Esophagus muscularis mucosa (tissue), 4 donors: ENCODE data around the gene TICAM2. TPM values are rescaled to one million over a fixed set of nuclear protein-coding genes. Genes with fewer than 3 reads are reported as not detected.

ENCODE experiments used
- DNase-seq: peaks from one replicate; pipeline ENCODE4 v3.0.0-alpha.2; 2017; ENCODE audit errors: extremely low spot score
- H3K27ac ChIP-seq, 4 donors: fragments of 200-600 bp; sonication (generic); replicated peaks in 1 of 4; 1 replicate in 3 of 4; 2 replicates in 1 of 4; pipeline ENCODE4 v1.5.1; 2016 to 2019; ENCODE audit warnings: mild to moderate bottlenecking in 1 of 4
- H3K27me3 ChIP-seq, 4 donors: fragments of 200-600 bp; sonication (generic); one replicate each; pipeline versions ENCODE4 v1.5.1 to v1.6.0; 2016 to 2019
- H3K36me3 ChIP-seq, 4 donors: fragments of 200-600 bp; sonication (generic); one replicate each; pipeline ENCODE4 v1.5.1; 2016 to 2019
- H3K4me1 ChIP-seq, 4 donors: fragments of 200-600 bp; sonication (generic); one replicate each; pipeline ENCODE4 v1.5.1; 2016 to 2019
- H3K4me3 ChIP-seq, 4 donors: fragments of 200-600 bp; sonication (generic); 1 replicate in 2 of 4; 2 replicates in 2 of 4; pipeline ENCODE4 v1.5.1; 2016 to 2019; ENCODE audit warnings: mild to moderate bottlenecking in 4 of 4, moderate library complexity in 1 of 4
- H3K9me3 ChIP-seq, 4 donors: fragments of 200-600 bp; sonication (generic); 1 replicate in 3 of 4; 2 replicates in 1 of 4; pipeline ENCODE4 v1.5.1; 2016 to 2019
- CTCF ChIP-seq, 3 experiments: fragments of 200-600 bp in 2 of 3; fragments of 450-650 bp in 1 of 3; sonication (generic) in 2 of 3; IDR thresholded peaks; one replicate each; pipeline ENCODE4 v1.5.1; 2017 to 2019; ENCODE audit warnings: antibody characterized with exemption in 3 of 3, mild to moderate bottlenecking in 2 of 3, moderate library complexity in 1 of 3
- EP300 ChIP-seq: sonication (generic); formaldehyde crosslinking; IDR thresholded peaks from one replicate; pipeline ENCODE4 v1.6.1; 2017; ENCODE audit warnings: antibody characterized with exemption
- POLR2A ChIP-seq: fragments of 450-650 bp; IDR thresholded peaks from one replicate; pipeline ENCODE4 v1.6.1; 2017; ENCODE audit warnings: antibody characterized with exemption, moderate library complexity, mild to moderate bottlenecking, low read depth
- POLR2AphosphoS5 ChIP-seq, 2 donors: sonication (generic); formaldehyde crosslinking; IDR thresholded peaks; one replicate each; pipeline ENCODE4 v1.6.1; 2017; ENCODE audit warnings: antibody characterized with exemption in 2 of 2
- WGBS: methylation state at CpG from one replicate; pipeline ENCODE4 v1.1.5; 2018; 5-methylcytosine and 5-hydroxymethylcytosine counted together
- intact Hi-C: fragments of 100-400 bp; cut with DNase I; formaldehyde crosslinking; loops from one replicate; pipeline ENCODE4 v1.15.1; 2023
- total RNA-seq, 4 donors: library from RNA; depleted of rRNA; stranded (reverse); fragments of >200 nt; gene quantifications; one replicate each; pipeline versions ENCODE4 v1.1.0 to v1.2.1, GENCODE V29; 2016

Gene TICAM2
- total RNA-seq, 4 donors from 2014 or later: 1.2 to 3.0 (median 1.5) TPM

DNA sequence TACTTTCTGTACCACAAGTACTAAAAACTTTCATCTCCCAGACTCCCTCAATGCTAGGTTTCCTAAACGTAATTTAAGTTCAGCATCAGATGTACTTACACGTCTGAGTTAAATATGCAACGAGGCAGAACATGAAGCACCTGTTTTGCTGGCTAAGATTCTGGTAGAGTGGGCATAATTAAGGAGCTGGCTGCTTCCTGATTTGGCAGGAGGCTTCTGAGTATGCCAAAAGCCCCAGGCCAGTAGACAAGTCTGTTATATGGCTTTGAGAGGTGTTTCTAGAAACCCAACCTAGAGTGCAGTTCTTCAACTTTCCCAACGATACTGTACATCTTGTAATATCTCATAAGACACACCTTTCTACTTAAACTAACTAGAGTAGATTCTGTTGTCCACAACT is 13.6 kb downstream of the TICAM2 start:
- DNase-seq: no peak
- Histone ChIP-seq H3K9me3 (no peaks in the 10 kb centered on the region), H3K4me1 (peaks cover 0 to 35% (median 10%) of the 10 kb centered on the region in 4 donors), H3K4me3 (no peak overlapping the region), H3K27me3 (no peaks in the 10 kb centered on the region), H3K36me3 (no peaks in the 10 kb centered on the region), H3K27ac (no peak overlapping the region)
- TF ChIP-seq POLR2AphosphoS5 (IDR thresholded peaks at IDR 0.05): no peak
- TF ChIP-seq CTCF (IDR thresholded peaks at IDR 0.05): no peak
- intact Hi-C loops: loop anchor here (5.0 kb wide), 1 partner anchor 211 kb away; no protein-coding TSS in a partner anchor
- 66% methylated on average over 4 of the region's 4 CpGs for WGBS

GRCh38 chr5:115586525-115587146 is 15.6 kb downstream of the TICAM2 start:
- H3K4me3 ChIP-seq: no peak overlapping the region
- peaks cover 0 to 35% (median 10%) of the 10 kb centered on the region in 4 donors for H3K4me1 ChIP-seq
- TF ChIP-seq CTCF (IDR thresholded peaks at IDR 0.05): peak; percentile 60 to 62 (median 60)
- TF ChIP-seq POLR2AphosphoS5 (IDR thresholded peaks at IDR 0.05): no peak
- TF ChIP-seq POLR2A: no peak
- no peak for DNase-seq
- 43% methylated on average over 6 of the region's 6 CpGs for WGBS
- H3K9me3 ChIP-seq: no peaks in the 10 kb centered on the region
- H3K27me3 ChIP-seq: no peaks in the 10 kb centered on the region
- intact Hi-C loops: loop anchor here (2.0 to 5.0 kb wide), 2 partner anchors 209 to 276 kb away; no protein-coding TSS in a partner anchor
- no peak overlapping the region for H3K27ac ChIP-seq
- no peaks in the 10 kb centered on the region for H3K36me3 ChIP-seq

GRCh38 chr5:115585265-115585664 is 17.0 kb downstream of the TICAM2 start:
- H3K4me3 ChIP-seq: no peak overlapping the region
- DNase-seq: no peak
- WGBS: 91% methylated on average over 1 of the region's 1 CpG

GRCh38 chr5:115584501-115584900 is 17.8 kb downstream of the TICAM2 start:
- Histone ChIP-seq H3K27me3 (no peaks in the 10 kb centered on the region), H3K4me3 (no peak overlapping the region), H3K27ac (no peak overlapping the region), H3K4me1 (peaks cover 0 to 34% (median 9%) of the 10 kb centered on the region in 4 donors), H3K9me3 (no peaks in the 10 kb centered on the region), H3K36me3 (peaks cover 0 to 10% (median 4%) of the 10 kb centered on the region in 4 donors)
- TF ChIP-seq POLR2AphosphoS5 (IDR thresholded peaks at IDR 0.05) (no peak), POLR2A (no peak)
- no peak for DNase-seq
- 96% methylated on average over 1 of the region's 1 CpG for WGBS
- intact Hi-C loops: no loop called here

More at GRCh38 chr5:115585265-115585664, 17.0 kb downstream of the TICAM2 start:
- Histone ChIP-seq H3K36me3 (peaks cover 0 to 9% (median 2%) of the 10 kb centered on the region in 4 donors), H3K27me3 (no peaks in the 10 kb centered on the region), H3K27ac (no peak overlapping the region), H3K9me3 (no peaks in the 10 kb centered on the region), H3K4me1 (peaks cover 0 to 35% (median 10%) of the 10 kb centered on the region in 4 donors)
- intact Hi-C loops: loop anchor here (5.0 kb wide), 1 partner anchor 208 kb away; no protein-coding TSS in a partner anchor
- TF ChIP-seq CTCF (IDR thresholded peaks at IDR 0.05): no peak
- TF ChIP-seq POLR2A: no peak
- TF ChIP-seq EP300: no peak
- TF ChIP-seq POLR2AphosphoS5 (IDR thresholded peaks at IDR 0.05): no peak

DNA sequence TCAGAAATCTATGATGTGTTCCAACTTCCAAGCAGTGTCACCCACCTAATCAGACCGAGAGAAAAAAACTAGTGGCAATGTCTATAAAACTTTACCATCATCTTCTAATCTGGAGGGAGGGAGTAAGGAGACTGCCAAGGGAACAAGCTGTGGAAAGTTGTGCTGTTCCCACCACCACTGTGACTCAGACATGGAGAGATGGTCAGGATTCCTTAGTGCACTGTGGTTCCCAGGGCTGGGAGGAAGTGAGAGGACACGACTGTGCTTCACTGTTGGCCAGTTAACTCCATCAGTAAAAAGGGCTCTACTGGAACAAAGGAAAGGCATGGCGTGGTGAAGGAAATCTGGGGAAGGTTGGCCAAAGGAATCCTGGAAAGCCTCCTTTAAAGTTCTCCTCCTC is 18.8 kb downstream of the TICAM2 start:
- Histone ChIP-seq H3K27me3 (no peaks in the 10 kb centered on the region), H3K27ac (no peak overlapping the region), H3K4me3 (no peak overlapping the region), H3K9me3 (no peaks in the 10 kb centered on the region), H3K36me3 (peaks cover 0 to 10% (median 4%) of the 10 kb centered on the region in 4 donors), H3K4me1 (peaks cover 0 to 24% (median 2%) of the 10 kb centered on the region in 4 donors)
- WGBS: 77% methylated on average over 3 of the region's 3 CpGs
- DNase-seq: no peak
- no peak for TF ChIP-seq POLR2AphosphoS5 (IDR thresholded peaks at IDR 0.05)
- TF ChIP-seq CTCF (IDR thresholded peaks at IDR 0.05): no peak
- TF ChIP-seq EP300: no peak
- TF ChIP-seq POLR2A: no peak
- intact Hi-C loops: no loop called here
